ENCODE measurements around the gene CFAP119. TPM values are rescaled to one million over a fixed set of nuclear protein-coding genes. Genes with fewer than 3 reads are reported as not detected.

CFAP119 gene
- total RNA-seq, 4 donors from 2014 or later: 0.42 to 2.9 (median 1.4) TPM

- H3K27ac ChIP-seq (replicated peaks in 1 of 4): peak within 1 kb of the TSS; percentile 72 to 90 (median 83)
- peaks cover 9 to 26% (median 18%) of the 10 kb centered on the region in 4 donors for H3K4me1 ChIP-seq
- intact Hi-C loops (cut with DNase I): no loop called here
- TF ChIP-seq POLR2A (IDR thresholded peaks at IDR 0.05; ENCODE audit: low read depth) (no peak), POLR2AphosphoS5 (IDR thresholded peaks at IDR 0.05) (peak; percentile 82 to 93), EP300 (IDR thresholded peaks at IDR 0.05) (no peak), CTCF (IDR thresholded peaks at IDR 0.05) (peak in 1 of 3 experiments; percentile 13)
- H3K27me3 ChIP-seq: no peaks in the 10 kb centered on the region
- no peaks in the 10 kb centered on the region for H3K9me3 ChIP-seq
- DNase-seq (ENCODE audit: extremely low spot score): peak; percentile 100
- peaks cover 4 to 45% (median 37%) of the 10 kb centered on the region in 4 donors for H3K36me3 ChIP-seq
- H3K4me3 ChIP-seq: peak within 1 kb of the TSS; percentile 87 to 98 (median 96)
- WGBS: 4% methylated on average over 36 of the region's 60 CpGs
These were observed 13.8 kb downstream of the CFAP119 start, which contains the start of gene PHKG2 for GRCh38 chr16:30747799-30748633. Gene PHKG2, plus strand, starts transcription at chr16:30748425. Its CDS starts 396 bp downstream, at chr16:30748821.

DNA sequence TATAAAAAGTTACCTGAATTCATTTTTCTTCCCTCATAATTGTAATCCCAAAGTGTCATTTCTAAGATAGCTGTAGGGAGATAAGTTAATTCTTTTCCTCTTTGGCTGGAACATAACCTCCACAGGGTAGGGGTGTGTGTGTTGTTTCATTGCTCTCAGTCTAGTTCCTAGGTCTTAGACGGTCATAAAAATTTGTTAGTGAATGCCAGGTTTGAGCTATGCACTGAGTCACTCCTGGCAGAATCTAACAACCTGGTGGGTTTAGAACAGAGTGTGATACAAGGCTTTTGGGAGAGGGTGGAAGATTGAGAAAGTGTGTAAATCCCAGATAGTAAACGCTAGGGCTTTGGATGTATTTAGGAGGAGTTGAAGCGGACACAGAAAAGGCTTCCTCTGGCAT lies 14.5 kb downstream of the CFAP119 start:
- TF ChIP-seq POLR2AphosphoS5 (IDR thresholded peaks at IDR 0.05) (no peak), CTCF (IDR thresholded peaks at IDR 0.05) (no peak), POLR2A (IDR thresholded peaks at IDR 0.05; ENCODE audit: low read depth) (no peak), EP300 (IDR thresholded peaks at IDR 0.05) (no peak)
- Histone ChIP-seq H3K4me3 (peak overlapping the region; percentile 87 to 98 (median 96)), H3K9me3 (no peaks in the 10 kb centered on the region), H3K27ac (replicated peaks in 1 of 4) (peak overlapping the region; percentile 72 to 90 (median 83)), H3K27me3 (no peaks in the 10 kb centered on the region), H3K4me1 (peaks cover 9 to 27% (median 22%) of the 10 kb centered on the region in 4 donors), H3K36me3 (peaks cover under 1 to 40% (median 35%) of the 10 kb centered on the region in 4 donors)
- no peak for DNase-seq (ENCODE audit: extremely low spot score)
- intact Hi-C loops (cut with DNase I): no loop called here
- 53% methylated on average over 3 of the region's 3 CpGs for WGBS

- intact Hi-C loops (cut with DNase I): no loop called here
- peak overlapping the region in 3 of 4 donors; percentile 83 to 90 (median 83) for H3K27ac ChIP-seq (replicated peaks in 1 of 4)
These were observed 15.2 kb downstream of the CFAP119 start for GRCh38 chr16:30746638-30747175.

GRCh38 chr16:30745082-30745481 lies 16.8 kb downstream of the CFAP119 start:
- no peaks in the 10 kb centered on the region for H3K27me3 ChIP-seq
- no peaks in the 10 kb centered on the region for H3K9me3 ChIP-seq
- no peak for TF ChIP-seq EP300 (IDR thresholded peaks at IDR 0.05)
- TF ChIP-seq POLR2A (IDR thresholded peaks at IDR 0.05; ENCODE audit: low read depth): no peak
- TF ChIP-seq CTCF (IDR thresholded peaks at IDR 0.05): no peak
- no peak for TF ChIP-seq POLR2AphosphoS5 (IDR thresholded peaks at IDR 0.05)
- peaks cover 29 to 49% (median 44%) of the 10 kb centered on the region in 4 donors for H3K4me1 ChIP-seq
- peaks cover 0 to 31% (median 21%) of the 10 kb centered on the region in 4 donors for H3K36me3 ChIP-seq
- H3K27ac ChIP-seq (replicated peaks in 1 of 4): no peak overlapping the region
- DNase-seq (ENCODE audit: extremely low spot score): no peak
- H3K4me3 ChIP-seq: no peak overlapping the region
- 67% methylated on average over 2 of the region's 2 CpGs for WGBS
- intact Hi-C loops (cut with DNase I): no loop called here

More at GRCh38 chr16:30746638-30747175, 15.2 kb downstream of the CFAP119 start:
- Histone ChIP-seq H3K36me3 (peaks cover 0 to 40% (median 30%) of the 10 kb centered on the region in 4 donors), H3K4me1 (peaks cover 13 to 33% (median 28%) of the 10 kb centered on the region in 4 donors), H3K4me3 (no peak overlapping the region), H3K27me3 (no peaks in the 10 kb centered on the region), H3K9me3 (no peaks in the 10 kb centered on the region)
- no peak for TF ChIP-seq CTCF (IDR thresholded peaks at IDR 0.05)
- no peak for TF ChIP-seq EP300 (IDR thresholded peaks at IDR 0.05)
- TF ChIP-seq POLR2A (IDR thresholded peaks at IDR 0.05; ENCODE audit: low read depth): no peak
- no peak for TF ChIP-seq POLR2AphosphoS5 (IDR thresholded peaks at IDR 0.05)
- DNase-seq (ENCODE audit: extremely low spot score): no peak
- WGBS: 88% methylated on average over 9 of the region's 9 CpGs

Measured in esophagus muscularis mucosa (tissue), 4 donors.